ENCODE data around the gene MZF1. TPM values are rescaled to one million over a fixed set of nuclear protein-coding genes. Genes with fewer than 3 reads are reported as not detected.
"Not testable (repeated sequence)": the region's sequence is repeated elsewhere in the genome, so short reads cannot be mapped to it uniquely, and the experiment has no call there.

Gene MZF1
- 11.0 TPM for total RNA-seq

- DNase-seq (ENCODE audit: low spot score in 2 of 2) (peak; percentile 97 to 99), FAIRE-seq (peak; percentile 79)
Measured at GRCh38 chr19:58572818-58573657, at the start of gene MZF1. Gene MZF1 (minus strand): TSS chr19:58573335. CDS start chr19:58571389, 1,946 bp downstream.

- FAIRE-seq; DNase-seq (ENCODE audit: low spot score in 2 of 2): not testable (repeated sequence)
Measured at GRCh38 chr19:58607213-58607612, 34.1 kb upstream of the MZF1 start.

GRCh38 chr19:58606251-58606896 lies 33.2 kb upstream of the MZF1 start:
- not testable (repeated sequence) for FAIRE-seq; DNase-seq (ENCODE audit: low spot score in 2 of 2)

GRCh38 chr19:58586133-58586765 lies 13.1 kb upstream of the MZF1 start:
- DNase-seq (ENCODE audit: low spot score in 2 of 2): no peak

GRCh38 chr19:58585442-58586132 lies 12.5 kb upstream of the MZF1 start:
- DNase-seq (ENCODE audit: low spot score in 2 of 2): no peak
- no peak for FAIRE-seq

More at GRCh38 chr19:58586133-58586765, 13.1 kb upstream of the MZF1 start:
- no peak for FAIRE-seq

- FAIRE-seq: no peak
- DNase-seq (ENCODE audit: low spot score in 2 of 2): no peak
Measured at GRCh38 chr19:58584498-58585441, 11.6 kb upstream of the MZF1 start.

- FAIRE-seq (no peak), DNase-seq (ENCODE audit: low spot score in 2 of 2) (no peak)
Measured at GRCh38 chr19:58582985-58583384, 9.8 kb upstream of the MZF1 start.

- FAIRE-seq: no peak
- peak; percentile 68 to 84 for DNase-seq (ENCODE audit: low spot score in 2 of 2)
Measured at GRCh38 chr19:58581227-58582141, 8.3 kb upstream of the MZF1 start.

- FAIRE-seq (no peak), DNase-seq (ENCODE audit: low spot score in 2 of 2) (no peak)
Measured at GRCh38 chr19:58579473-58580142, 6.5 kb upstream of the MZF1 start.

- DNase-seq (ENCODE audit: low spot score in 2 of 2) (no peak), FAIRE-seq (no peak)
Measured at GRCh38 chr19:58578012-58578925, 5.1 kb upstream of the MZF1 start.

- not testable (repeated sequence) for DNase-seq (ENCODE audit: low spot score in 2 of 2); FAIRE-seq
Measured at GRCh38 chr19:58577581-58577980, 4.4 kb upstream of the MZF1 start.

GRCh38 chr19:58575183-58576041 lies 2.3 kb upstream of the MZF1 start:
- DNase-seq (ENCODE audit: low spot score in 2 of 2) (peak; percentile 87 to 88), FAIRE-seq (no peak)

GRCh38 chr19:58573658-58574164 lies 576 bp upstream of the MZF1 start:
- DNase-seq (ENCODE audit: low spot score in 2 of 2): no peak

GRCh38 chr19:58572026-58572817 lies 913 bp downstream of the MZF1 start:
- DNase-seq (ENCODE audit: low spot score in 2 of 2): no peak
- no peak for FAIRE-seq

More at GRCh38 chr19:58573658-58574164, 576 bp upstream of the MZF1 start:
- FAIRE-seq: no peak

GRCh38 chr19:58571575-58571947 lies 1.6 kb downstream of the MZF1 start:
- FAIRE-seq: no peak
- DNase-seq (ENCODE audit: low spot score in 2 of 2): no peak

Measured in frontal cortex (tissue), 4 donors.